Hematopoietic multipotent progenitor cell treated with erythropoietin and hydrocortisone succinate and interleukin-3 and kit ligand, for 6 days (in vitro differentiated cells): ENCODE data around the gene RRBP1.
"Not testable (repeated sequence)": the region's sequence is repeated elsewhere in the genome, so short reads cannot be mapped to it uniquely, and the experiment has no call there.

Source experiments
- DNase-seq: peaks from one replicate; pipeline ENCODE4 v3.0.0-alpha.2; 2015

The RRBP1 gene

GRCh38 chr20:17709361-17710293, 27.6 kb upstream of the RRBP1 start:
- DNase-seq, result no peak

GRCh38 chr20:17708675-17709360, 26.8 kb upstream of the RRBP1 start:
- DNase-seq, result no peak

- not testable (repeated sequence) for DNase-seq
These were observed 25.9 kb upstream of the RRBP1 start for GRCh38 chr20:17707951-17708350.

- no peak for DNase-seq
These were observed 24.6 kb upstream of the RRBP1 start for GRCh38 chr20:17706632-17707031.

GRCh38 chr20:17705916-17706315, 23.9 kb upstream of the RRBP1 start:
- no peak for DNase-seq

GRCh38 chr20:17704589-17705317, 22.7 kb upstream of the RRBP1 start:
- no peak for DNase-seq

GRCh38 chr20:17701826-17702225, 19.8 kb upstream of the RRBP1 start:
- DNase-seq, result no peak

DNA sequence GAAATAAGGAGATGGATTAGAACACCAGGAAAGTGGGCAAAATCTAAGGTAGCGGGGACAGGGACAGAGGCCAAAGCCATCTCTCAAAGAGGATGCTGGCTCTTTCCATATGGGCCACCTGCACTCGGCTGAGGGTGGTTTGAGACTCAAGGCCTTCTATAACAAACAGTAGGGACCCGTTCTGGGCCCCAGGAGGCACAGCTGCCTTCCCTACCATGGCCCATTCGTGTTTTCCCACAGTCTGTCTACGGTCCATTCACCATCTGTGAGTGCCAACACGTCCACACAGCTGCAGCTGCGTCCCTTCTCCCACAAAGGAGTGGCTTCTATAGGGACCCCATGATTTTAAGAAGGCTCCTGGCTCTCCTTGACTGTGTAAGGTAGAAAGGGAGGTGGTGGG, 18.6 kb upstream of the RRBP1 start:
- DNase-seq, result no peak

DNA sequence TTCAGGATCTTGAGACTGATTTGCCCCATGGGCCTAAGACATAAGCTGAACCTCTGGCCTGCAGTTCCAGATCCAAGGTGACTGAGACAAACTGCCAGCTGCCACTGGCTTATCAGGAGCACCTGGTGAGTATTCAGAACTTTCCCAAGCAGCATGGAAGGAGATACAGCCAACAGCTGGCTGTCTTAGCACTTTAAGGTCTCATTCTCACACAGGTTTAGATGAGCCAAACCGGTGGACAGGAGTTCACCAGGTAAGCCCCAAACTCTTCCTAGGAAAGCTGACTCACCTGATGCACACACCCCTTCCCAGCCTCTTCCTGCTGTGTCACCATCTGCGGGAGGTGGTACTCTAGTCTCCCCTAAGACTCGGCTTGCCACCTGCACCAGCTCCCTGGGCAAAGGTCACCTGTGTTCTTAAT, 17.9 kb upstream of the RRBP1 start, which contains the start of gene BANF2:
Gene BANF2 (plus strand): TSS at position 36 of the 421 bp plus-strand sequence. CDS start 25,060 bp downstream, outside the sequence.
- DNase-seq, result no peak

GRCh38 chr20:17698384-17698783, 16.3 kb upstream of the RRBP1 start:
- DNase-seq, result no peak

- DNase-seq, result no peak
These were observed 15.1 kb upstream of the RRBP1 start for GRCh38 chr20:17697171-17697570.

DNA sequence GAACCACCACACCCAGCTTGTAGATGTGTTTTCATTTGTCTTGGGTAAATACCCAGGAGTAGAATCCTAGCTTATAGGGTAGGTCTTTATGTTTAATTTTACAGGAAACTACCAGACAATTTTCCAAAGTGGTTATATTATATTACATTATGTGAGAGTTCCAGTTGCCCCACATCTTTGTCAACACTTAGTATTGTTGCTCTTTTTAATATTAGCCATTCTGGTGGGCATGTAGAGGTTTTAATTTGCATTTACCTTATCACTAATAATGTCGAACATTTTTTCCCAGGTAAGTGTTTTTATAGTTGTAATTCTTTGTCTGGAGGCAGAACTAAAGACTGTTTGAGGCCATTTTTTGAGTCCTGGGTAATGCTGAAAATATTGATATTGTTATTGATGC, 14.2 kb upstream of the RRBP1 start:
- DNase-seq, result no peak

DNA sequence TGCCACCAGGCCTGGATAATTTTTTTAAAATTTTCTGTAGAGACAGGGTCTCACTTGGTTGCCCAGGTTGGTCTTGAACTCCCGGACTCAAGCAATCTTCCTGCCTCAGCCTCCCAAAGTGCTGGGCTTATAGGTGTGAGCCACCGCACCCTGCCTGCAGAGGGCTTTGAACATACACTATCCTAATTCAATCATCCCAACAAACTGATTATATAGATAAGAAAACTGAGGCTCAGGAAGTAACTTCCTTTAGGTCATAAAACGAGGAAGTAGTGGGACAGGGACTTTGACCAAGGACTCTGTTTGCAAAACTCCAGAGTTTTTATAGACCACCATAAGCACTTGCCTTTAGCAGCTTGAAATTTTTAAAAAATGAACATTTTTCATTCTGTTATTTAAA, 12.7 kb upstream of the RRBP1 start:
- DNase-seq, result no peak

- DNase-seq, result no peak
These were observed 11.5 kb upstream of the RRBP1 start for GRCh38 chr20:17693444-17694001.

GRCh38 chr20:17691758-17692157, 9.7 kb upstream of the RRBP1 start:
- DNase-seq, result no peak

GRCh38 chr20:17690144-17690543, 8.1 kb upstream of the RRBP1 start:
- DNase-seq, result no peak

GRCh38 chr20:17688965-17689364, 6.9 kb upstream of the RRBP1 start:
- DNase-seq, result no peak

DNA sequence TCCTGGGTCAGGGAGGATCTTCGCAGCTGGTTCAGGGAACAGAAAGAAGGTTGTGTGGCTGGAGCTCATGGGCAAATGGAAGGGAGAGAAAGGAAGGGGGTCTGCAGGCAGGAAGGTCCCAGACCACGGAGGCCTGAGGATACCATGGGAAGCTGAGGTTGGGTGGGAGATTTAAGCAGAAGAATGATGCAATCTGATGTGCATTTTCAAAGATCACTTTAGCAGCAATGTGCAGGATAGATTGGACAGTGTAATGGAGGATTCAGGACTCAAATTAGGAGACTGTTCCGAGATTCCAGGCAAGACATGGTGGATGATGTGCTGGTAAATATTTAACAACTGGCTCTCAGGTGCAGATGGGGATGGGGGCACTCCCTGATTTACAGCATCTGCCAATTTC, 5.8 kb upstream of the RRBP1 start:
- no peak for DNase-seq

DNA sequence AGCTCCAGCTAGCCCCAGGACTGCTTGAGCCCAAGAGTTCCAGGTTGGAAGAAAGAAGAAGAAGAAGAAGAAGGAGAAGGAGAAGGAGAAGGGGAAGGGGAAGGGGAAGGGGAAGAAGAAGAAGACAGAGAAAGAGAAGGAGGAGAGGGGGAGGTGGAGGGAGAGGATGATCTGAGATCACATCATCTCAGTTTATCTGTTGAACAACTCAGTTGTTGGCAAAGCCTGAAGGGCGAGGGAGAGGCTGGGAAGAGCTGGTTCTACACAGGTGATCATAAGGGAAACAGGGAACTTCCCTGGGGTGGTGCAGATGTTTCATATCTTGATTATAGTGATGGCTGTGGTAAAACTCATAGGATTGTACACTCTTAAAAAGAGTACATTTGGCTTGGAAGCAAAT, 3.1 kb upstream of the RRBP1 start:
- no peak for DNase-seq

DNA sequence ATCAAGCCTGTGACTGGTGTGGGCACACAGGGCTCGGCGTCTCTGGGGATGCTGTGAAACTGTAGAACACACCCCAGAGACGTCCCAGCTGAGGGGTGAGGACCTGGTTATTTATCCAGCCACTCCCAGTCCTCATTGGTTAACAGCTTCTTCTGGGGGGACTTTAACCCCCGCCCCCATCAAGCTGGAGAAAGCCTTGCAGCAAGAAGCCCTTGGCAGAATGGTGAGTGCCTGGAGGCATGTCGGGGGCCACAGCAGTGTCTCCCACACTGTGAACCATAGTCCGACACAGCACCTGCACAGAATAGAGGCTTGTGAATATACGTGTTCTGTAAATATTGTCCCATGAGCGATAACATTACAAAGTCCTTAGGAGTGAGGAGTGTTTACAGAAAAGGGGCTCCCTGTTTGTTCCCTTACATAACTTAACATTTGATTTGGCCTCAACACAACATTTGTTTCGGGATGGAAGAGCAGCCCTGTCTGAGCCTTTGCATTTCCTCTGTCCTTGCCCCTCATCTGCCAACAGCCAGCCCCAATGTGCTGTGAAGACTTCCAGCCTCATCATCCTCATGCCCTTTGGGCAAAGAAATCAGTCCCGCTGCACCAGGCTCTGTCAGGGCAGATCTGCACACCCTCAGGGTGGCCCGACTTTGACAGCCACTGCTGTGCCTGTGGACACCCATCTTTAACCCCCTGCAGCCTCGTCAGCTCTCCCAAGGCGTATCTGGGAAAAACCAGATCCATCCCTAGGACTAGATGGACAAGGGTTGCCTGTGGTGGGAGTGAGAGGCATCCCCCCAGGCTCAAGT, 2.2 kb upstream of the RRBP1 start:
- no peak for DNase-seq

DNA sequence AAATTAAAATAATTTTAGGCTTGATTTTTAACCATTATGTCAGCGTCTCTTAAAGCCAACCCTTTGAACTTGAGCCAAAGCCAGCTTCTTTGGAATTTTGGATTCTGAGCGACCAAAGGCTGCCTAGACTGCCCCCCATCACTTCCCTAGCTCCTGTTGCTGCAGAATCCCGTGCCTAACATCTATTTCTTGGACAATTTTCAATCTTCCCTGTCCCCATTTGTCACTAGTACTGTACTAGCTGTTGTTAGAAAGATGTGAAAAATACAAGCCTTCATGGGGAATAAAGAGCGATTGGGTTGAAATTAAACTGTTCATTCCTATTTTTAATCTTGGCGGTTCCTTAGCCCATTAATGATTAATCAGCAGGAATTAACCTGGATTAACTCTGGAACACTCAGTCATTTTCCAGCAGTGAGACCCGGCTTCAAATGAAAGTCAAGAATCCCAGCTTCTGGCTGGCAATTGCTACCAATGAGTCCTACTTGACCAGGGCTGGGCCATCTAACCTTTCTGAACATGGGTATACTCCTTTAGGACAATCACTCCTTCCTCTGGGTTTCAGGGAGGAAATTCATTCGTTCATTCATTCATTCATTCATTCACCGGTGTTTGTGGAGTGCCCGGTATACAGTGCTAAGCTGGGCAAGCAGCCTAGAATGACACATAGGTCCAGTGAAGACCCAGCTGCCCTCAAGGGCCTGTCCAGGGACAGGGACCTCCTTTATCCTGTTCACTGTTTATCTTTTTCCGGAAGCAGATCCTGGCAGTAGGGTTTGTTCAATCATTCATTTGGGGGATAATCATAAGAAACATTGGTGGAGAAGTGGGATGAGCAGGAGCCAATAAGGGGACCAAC, 1.4 kb upstream of the RRBP1 start:
- no peak for DNase-seq
